OCI-M2 (cell line): ENCODE data around the gene STXBP1.

Experiments used
- DNase-seq: peaks from one replicate; lab custom pipeline; 2025; ENCODE audit not compliant: unreplicated experiment; lab: John Stamatoyannopoulos, UW

The STXBP1 gene

GRCh38 chr9:127651697-127652610, 39.9 kb downstream of the STXBP1 start:
- no peak for DNase-seq

- DNase-seq: no peak
Measured at GRCh38 chr9:127652733-127653132, 40.7 kb downstream of the STXBP1 start.

GRCh38 chr9:127654619-127655018, 42.5 kb downstream of the STXBP1 start:
- no peak for DNase-seq

- no peak for DNase-seq
Measured at GRCh38 chr9:127658428-127658827, 46.4 kb downstream of the STXBP1 start.

GRCh38 chr9:127660886-127661741, 49.0 kb downstream of the STXBP1 start:
- no peak for DNase-seq

GRCh38 chr9:127662617-127663016, 50.5 kb downstream of the STXBP1 start:
- DNase-seq: no peak

GRCh38 chr9:127664324-127664677, 52.2 kb downstream of the STXBP1 start:
- no peak for DNase-seq

GRCh38 chr9:127664678-127665507, 52.8 kb downstream of the STXBP1 start:
- no peak for DNase-seq

- DNase-seq: no peak
Measured at GRCh38 chr9:127667127-127667844, 55.2 kb downstream of the STXBP1 start.

GRCh38 chr9:127667906-127668305, 55.8 kb downstream of the STXBP1 start:
- no peak for DNase-seq

GRCh38 chr9:127673234-127673633, 61.2 kb downstream of the STXBP1 start:
- no peak for DNase-seq

- DNase-seq: no peak
Measured at GRCh38 chr9:127676638-127677037, 64.6 kb downstream of the STXBP1 start.

GRCh38 chr9:127679506-127679905, 67.4 kb downstream of the STXBP1 start:
- no peak for DNase-seq

GRCh38 chr9:127680226-127680625, 68.1 kb downstream of the STXBP1 start:
- DNase-seq: no peak

GRCh38 chr9:127680846-127681245, 68.8 kb downstream of the STXBP1 start:
- no peak for DNase-seq

- no peak for DNase-seq
Measured at GRCh38 chr9:127682351-127683136, 70.5 kb downstream of the STXBP1 start.

- DNase-seq: no peak
Measured at GRCh38 chr9:127683723-127684122, 71.6 kb downstream of the STXBP1 start.

- no peak for DNase-seq
Measured at GRCh38 chr9:127684576-127684975, 72.5 kb downstream of the STXBP1 start.

- DNase-seq: no peak
Measured at GRCh38 chr9:127686461-127687393, 74.7 kb downstream of the STXBP1 start.
